GM23338 (cell line): Measurements from ENCODE around the gene RIMS4.

Experiments used
- EZH2 ChIP-seq: fragments of 200-600 bp; sonication (generic); IDR thresholded peaks from one replicate; pipeline ENCODE4 v1.8.0; 2017; ENCODE audit warnings: antibody characterized with exemption, mild to moderate bottlenecking, low read depth; ENCODE audit not compliant: unreplicated experiment
- EZH2phosphoT487 ChIP-seq: fragments of 200-600 bp; sonication (generic); IDR thresholded peaks from one replicate; pipeline ENCODE4 v1.8.1; 2018; ENCODE audit warnings: antibody characterized with exemption; ENCODE audit not compliant: unreplicated experiment
- JUNB ChIP-seq: IDR thresholded peaks from one replicate; pipeline ENCODE4 v1.6.1; 2016; ENCODE audit warnings: antibody characterized with exemption; ENCODE audit not compliant: unreplicated experiment
- POLR2AphosphoS5 ChIP-seq: IDR thresholded peaks from 2 replicates; pipeline ENCODE4 v1.6.1; 2016; ENCODE audit warnings: antibody characterized with exemption, low read depth
- TF ChIP-seq, protein P1 (sequence below), 2 experiments: fragments of 200-600 bp in 1 of 2; sonication (generic) in 1 of 2; conservative IDR thresholded peaks; 2 replicates each; pipeline versions ENCODE4 v1.5.1 to v1.6.1; 2016 to 2017; ENCODE audit warnings: antibody characterized with exemption in 2 of 2, low read depth in 2 of 2, mild to moderate bottlenecking in 2 of 2, moderate library complexity in 1 of 2
- TF ChIP-seq, protein P2 (sequence below): IDR thresholded peaks from one replicate; pipeline ENCODE4 v1.6.1; 2018; ENCODE audit warnings: antibody characterized with exemption; ENCODE audit not compliant: unreplicated experiment

DNA sequence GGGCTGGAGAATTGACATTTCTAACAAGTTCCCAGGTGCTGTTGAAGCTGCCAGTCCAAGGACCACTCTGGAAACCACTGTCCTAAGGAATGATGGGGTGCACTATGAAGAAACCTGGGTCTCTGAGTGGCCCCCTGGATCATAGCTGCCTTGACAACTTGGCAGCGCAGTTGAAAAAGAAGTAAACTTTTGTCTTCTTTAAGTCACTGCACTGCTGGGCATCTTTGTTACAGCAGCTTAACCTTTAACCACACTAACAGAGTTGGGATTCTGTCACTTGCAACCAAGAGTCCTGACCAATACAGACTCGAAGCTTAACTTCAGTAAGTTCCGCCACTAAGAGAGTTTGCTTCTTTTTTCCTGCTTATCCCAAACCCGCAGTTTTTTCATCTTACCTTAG, 73.2 kb downstream of the RIMS4 start:
- TF ChIP-seq, protein P1, sequence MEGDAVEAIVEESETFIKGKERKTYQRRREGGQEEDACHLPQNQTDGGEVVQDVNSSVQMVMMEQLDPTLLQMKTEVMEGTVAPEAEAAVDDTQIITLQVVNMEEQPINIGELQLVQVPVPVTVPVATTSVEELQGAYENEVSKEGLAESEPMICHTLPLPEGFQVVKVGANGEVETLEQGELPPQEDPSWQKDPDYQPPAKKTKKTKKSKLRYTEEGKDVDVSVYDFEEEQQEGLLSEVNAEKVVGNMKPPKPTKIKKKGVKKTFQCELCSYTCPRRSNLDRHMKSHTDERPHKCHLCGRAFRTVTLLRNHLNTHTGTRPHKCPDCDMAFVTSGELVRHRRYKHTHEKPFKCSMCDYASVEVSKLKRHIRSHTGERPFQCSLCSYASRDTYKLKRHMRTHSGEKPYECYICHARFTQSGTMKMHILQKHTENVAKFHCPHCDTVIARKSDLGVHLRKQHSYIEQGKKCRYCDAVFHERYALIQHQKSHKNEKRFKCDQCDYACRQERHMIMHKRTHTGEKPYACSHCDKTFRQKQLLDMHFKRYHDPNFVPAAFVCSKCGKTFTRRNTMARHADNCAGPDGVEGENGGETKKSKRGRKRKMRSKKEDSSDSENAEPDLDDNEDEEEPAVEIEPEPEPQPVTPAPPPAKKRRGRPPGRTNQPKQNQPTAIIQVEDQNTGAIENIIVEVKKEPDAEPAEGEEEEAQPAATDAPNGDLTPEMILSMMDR (conservative IDR thresholded peaks at IDR 0.05; ENCODE audit: low read depth in 2 of 2): no peak
- no peak for TF ChIP-seq JUNB
- TF ChIP-seq POLR2AphosphoS5: no peak
- no peak for TF ChIP-seq EZH2
- TF ChIP-seq, protein P2, sequence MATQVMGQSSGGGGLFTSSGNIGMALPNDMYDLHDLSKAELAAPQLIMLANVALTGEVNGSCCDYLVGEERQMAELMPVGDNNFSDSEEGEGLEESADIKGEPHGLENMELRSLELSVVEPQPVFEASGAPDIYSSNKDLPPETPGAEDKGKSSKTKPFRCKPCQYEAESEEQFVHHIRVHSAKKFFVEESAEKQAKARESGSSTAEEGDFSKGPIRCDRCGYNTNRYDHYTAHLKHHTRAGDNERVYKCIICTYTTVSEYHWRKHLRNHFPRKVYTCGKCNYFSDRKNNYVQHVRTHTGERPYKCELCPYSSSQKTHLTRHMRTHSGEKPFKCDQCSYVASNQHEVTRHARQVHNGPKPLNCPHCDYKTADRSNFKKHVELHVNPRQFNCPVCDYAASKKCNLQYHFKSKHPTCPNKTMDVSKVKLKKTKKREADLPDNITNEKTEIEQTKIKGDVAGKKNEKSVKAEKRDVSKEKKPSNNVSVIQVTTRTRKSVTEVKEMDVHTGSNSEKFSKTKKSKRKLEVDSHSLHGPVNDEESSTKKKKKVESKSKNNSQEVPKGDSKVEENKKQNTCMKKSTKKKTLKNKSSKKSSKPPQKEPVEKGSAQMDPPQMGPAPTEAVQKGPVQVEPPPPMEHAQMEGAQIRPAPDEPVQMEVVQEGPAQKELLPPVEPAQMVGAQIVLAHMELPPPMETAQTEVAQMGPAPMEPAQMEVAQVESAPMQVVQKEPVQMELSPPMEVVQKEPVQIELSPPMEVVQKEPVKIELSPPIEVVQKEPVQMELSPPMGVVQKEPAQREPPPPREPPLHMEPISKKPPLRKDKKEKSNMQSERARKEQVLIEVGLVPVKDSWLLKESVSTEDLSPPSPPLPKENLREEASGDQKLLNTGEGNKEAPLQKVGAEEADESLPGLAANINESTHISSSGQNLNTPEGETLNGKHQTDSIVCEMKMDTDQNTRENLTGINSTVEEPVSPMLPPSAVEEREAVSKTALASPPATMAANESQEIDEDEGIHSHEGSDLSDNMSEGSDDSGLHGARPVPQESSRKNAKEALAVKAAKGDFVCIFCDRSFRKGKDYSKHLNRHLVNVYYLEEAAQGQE: no peak
- TF ChIP-seq EZH2phosphoT487: no peak
